SJSA1 (cell line): Measurements from ENCODE around the gene OGG1. TPM values are rescaled to one million over a fixed set of nuclear protein-coding genes. Genes with fewer than 3 reads are reported as not detected.
"Not testable (repeated sequence)": the region's sequence is repeated elsewhere in the genome, so short reads cannot be mapped to it uniquely, and the experiment has no call there.

ENCODE experiments used
- DNase-seq, 2 experiments: peaks; one replicate each; pipeline ENCODE4 v3.0.0-alpha.2; 2015 to 2020; ENCODE audit warnings: low spot score in 2 of 2, low read depth in 1 of 2
- H3K27ac ChIP-seq: fragments of 250-450 bp; sonication (Bioruptor Pico); 2 replicates; pipeline ENCODE4 v1.5.1; 2020; ENCODE audit warnings: mild to moderate bottlenecking, moderate library complexity
- H3K27me3 ChIP-seq: fragments of 250-450 bp; sonication (Bioruptor Pico); replicated peaks from 2 replicates; pipeline ENCODE4 v1.5.1; 2020; ENCODE audit warnings: mild to moderate bottlenecking, moderate library complexity
- H3K36me3 ChIP-seq: fragments of 250-450 bp; sonication (Bioruptor Pico); 2 replicates; pipeline ENCODE4 v1.5.1; 2020; ENCODE audit warnings: mild to moderate bottlenecking
- H3K4me1 ChIP-seq: fragments of 250-450 bp; sonication (Bioruptor Pico); replicated peaks from 2 replicates; pipeline ENCODE4 v1.6.1; 2021; ENCODE audit warnings: mild to moderate bottlenecking
- H3K4me3 ChIP-seq: fragments of 250-450 bp; sonication (Bioruptor Pico); 2 replicates; pipeline ENCODE4 v1.5.1; 2020; ENCODE audit warnings: mild to moderate bottlenecking
- H3K9me3 ChIP-seq: fragments of 250-450 bp; sonication (Bioruptor Pico); replicated peaks from 2 replicates; pipeline ENCODE4 v1.5.1; 2020; ENCODE audit warnings: mild to moderate bottlenecking
- total RNA-seq: library from RNA; depleted of rRNA; stranded (reverse); fragments of >200 nt; shearing (Covaris generic); gene quantifications from 2 replicates; pipeline ENCODE4 v1.2.3, GENCODE V29; 2014

Gene OGG1
- total RNA-seq, 1 experiment from 2014 or later = 18.8 TPM

- Histone ChIP-seq H3K4me1 (no peaks in the 10 kb centered on the region), H3K27ac (no peak overlapping the region), H3K4me3 (no peak overlapping the region), H3K36me3 (peaks cover 23% of the 10 kb centered on the region), H3K27me3 (no peaks in the 10 kb centered on the region), H3K9me3 (no peaks in the 10 kb centered on the region)
- DNase-seq = no peak
These were observed 11.2 kb downstream of the OGG1 start for GRCh38 chr3:9760779-9761505.

GRCh38 chr3:9761919-9762318, 12.2 kb downstream of the OGG1 start:
- no peaks in the 10 kb centered on the region for H3K27me3 ChIP-seq
- peaks cover 14% of the 10 kb centered on the region for H3K36me3 ChIP-seq
- H3K4me3 ChIP-seq = no peak overlapping the region
- DNase-seq = no peak
- no peaks in the 10 kb centered on the region for H3K4me1 ChIP-seq
- H3K9me3 ChIP-seq = no peaks in the 10 kb centered on the region
- H3K27ac ChIP-seq = no peak overlapping the region

- no peak for DNase-seq
These were observed 13.1 kb downstream of the OGG1 start for GRCh38 chr3:9762871-9763270.

GRCh38 chr3:9765865-9766264, 16.1 kb downstream of the OGG1 start:
- no peak overlapping the region for H3K27ac ChIP-seq
- peaks cover 10% of the 10 kb centered on the region for H3K4me1 ChIP-seq
- H3K27me3 ChIP-seq = no peaks in the 10 kb centered on the region
- DNase-seq = no peak
- no peaks in the 10 kb centered on the region for H3K36me3 ChIP-seq
- no peak overlapping the region for H3K4me3 ChIP-seq
- no peaks in the 10 kb centered on the region for H3K9me3 ChIP-seq

More at GRCh38 chr3:9762871-9763270, 13.1 kb downstream of the OGG1 start:
- H3K27me3 ChIP-seq = no peaks in the 10 kb centered on the region
- H3K4me1 ChIP-seq = no peaks in the 10 kb centered on the region
- no peak overlapping the region for H3K27ac ChIP-seq
- H3K9me3 ChIP-seq = no peaks in the 10 kb centered on the region
- no peak overlapping the region for H3K4me3 ChIP-seq
- H3K36me3 ChIP-seq = peaks cover 7% of the 10 kb centered on the region

- H3K27me3 ChIP-seq = no peaks in the 10 kb centered on the region
- no peaks in the 10 kb centered on the region for H3K36me3 ChIP-seq
- no peak overlapping the region for H3K4me3 ChIP-seq
- H3K4me1 ChIP-seq = peaks cover 10% of the 10 kb centered on the region
- no peak for DNase-seq
- no peaks in the 10 kb centered on the region for H3K9me3 ChIP-seq
- no peak overlapping the region for H3K27ac ChIP-seq
These were observed 17.7 kb downstream of the OGG1 start for GRCh38 chr3:9767418-9767817.

GRCh38 chr3:9768141-9768775, 18.5 kb downstream of the OGG1 start:
- Histone ChIP-seq H3K27ac (no peak overlapping the region), H3K4me1 (peaks cover 10% of the 10 kb centered on the region), H3K36me3 (no peaks in the 10 kb centered on the region), H3K27me3 (no peaks in the 10 kb centered on the region), H3K4me3 (no peak overlapping the region), H3K9me3 (no peaks in the 10 kb centered on the region)
- no peak for DNase-seq

- H3K4me1 ChIP-seq = peaks cover 10% of the 10 kb centered on the region
- H3K27me3 ChIP-seq = no peaks in the 10 kb centered on the region
- H3K27ac ChIP-seq = no peak overlapping the region
- no peak overlapping the region for H3K4me3 ChIP-seq
- H3K9me3 ChIP-seq = no peaks in the 10 kb centered on the region
- DNase-seq = no peak
- H3K36me3 ChIP-seq = no peaks in the 10 kb centered on the region
These were observed 19.3 kb downstream of the OGG1 start for GRCh38 chr3:9769012-9769411.

- no peak within 1 kb of the TSS for H3K27ac ChIP-seq
- DNase-seq = peak; percentile 44 to 63
- H3K36me3 ChIP-seq = no peaks in the 10 kb centered on the region
- no peaks in the 10 kb centered on the region for H3K9me3 ChIP-seq
- peaks cover 10% of the 10 kb centered on the region for H3K4me1 ChIP-seq
- H3K4me3 ChIP-seq = peak within 1 kb of the TSS; percentile 39
- no peaks in the 10 kb centered on the region for H3K27me3 ChIP-seq
These were observed 19.9 kb downstream of the OGG1 start, which contains the start of gene CAMK1 for GRCh38 chr3:9769426-9770275. Gene CAMK1, minus strand, starts transcription at chr3:9769947. Its CDS starts 2,198 bp downstream, at chr3:9767749.

- Histone ChIP-seq H3K9me3 (no peaks in the 10 kb centered on the region), H3K4me1 (peaks cover 10% of the 10 kb centered on the region), H3K4me3 (peak overlapping the region; percentile 39), H3K36me3 (no peaks in the 10 kb centered on the region), H3K27ac (no peak overlapping the region), H3K27me3 (no peaks in the 10 kb centered on the region)
- DNase-seq = no peak
These were observed 20.6 kb downstream of the OGG1 start for GRCh38 chr3:9770276-9770812.

- not testable (repeated sequence) for H3K9me3 ChIP-seq, H3K36me3 ChIP-seq, H3K27ac ChIP-seq, H3K27me3 ChIP-seq, DNase-seq, H3K4me3 ChIP-seq, H3K4me1 ChIP-seq
These were observed 21.3 kb downstream of the OGG1 start for GRCh38 chr3:9771007-9771406.

GRCh38 chr3:9776896-9777693, 27.3 kb downstream of the OGG1 start:
- no peak for DNase-seq
- H3K4me1 ChIP-seq = peaks cover 16% of the 10 kb centered on the region
- H3K36me3 ChIP-seq = peaks cover 21% of the 10 kb centered on the region
- H3K9me3 ChIP-seq = no peaks in the 10 kb centered on the region
- H3K4me3 ChIP-seq = no peak overlapping the region
- no peaks in the 10 kb centered on the region for H3K27me3 ChIP-seq
- H3K27ac ChIP-seq = no peak overlapping the region

- Histone ChIP-seq H3K9me3 (no peaks in the 10 kb centered on the region), H3K27ac (no peak overlapping the region), H3K27me3 (no peaks in the 10 kb centered on the region), H3K36me3 (peaks cover 25% of the 10 kb centered on the region), H3K4me1 (peaks cover 16% of the 10 kb centered on the region), H3K4me3 (no peak overlapping the region)
- DNase-seq = no peak
These were observed 27.9 kb downstream of the OGG1 start for GRCh38 chr3:9777694-9778021.
